Liver (tissue), 9 donors: ENCODE data around the gene TIAM2. TPM values are rescaled to one million over a fixed set of nuclear protein-coding genes. Genes with fewer than 3 reads are reported as not detected.

Experiments used
- DNase-seq: peaks from one replicate; pipeline ENCODE4 v3.0.0-alpha.2; 2017; ENCODE audit warnings: low spot score
- H3K27ac ChIP-seq, 2 donors: one replicate each; pipeline ENCODE4 v1.7.0; 2013; ENCODE audit warnings: inconsistent platforms in 2 of 2, low read length in 2 of 2, control low read depth in 1 of 2, low read depth in 1 of 2, mild to moderate bottlenecking in 1 of 2
- H3K27me3 ChIP-seq, 4 donors: one replicate each; pipeline versions ENCODE4 v1.6.1 to v1.7.0; 2013; ENCODE audit warnings: low read length in 3 of 4, inconsistent platforms in 1 of 4, mild to moderate bottlenecking in 1 of 4, moderate library complexity in 1 of 4; ENCODE audit not compliant: control insufficient read depth in 4 of 4, insufficient read depth in 4 of 4
- H3K36me3 ChIP-seq, 4 donors: one replicate each; pipeline versions ENCODE4 v1.6.1 to v1.7.0; 2013; ENCODE audit warnings: low read length in 3 of 4, mild to moderate bottlenecking in 3 of 4, low read depth in 1 of 4, moderate library complexity in 1 of 4; ENCODE audit not compliant: control insufficient read depth in 4 of 4, insufficient read depth in 3 of 4
- H3K4me1 ChIP-seq, 4 donors: one replicate each; pipeline versions ENCODE4 v1.6.1 to v1.7.0; 2013; ENCODE audit warnings: low read length in 3 of 4, mild to moderate bottlenecking in 3 of 4, moderate library complexity in 1 of 4; ENCODE audit not compliant: control insufficient read depth in 4 of 4, insufficient read depth in 4 of 4
- H3K4me3 ChIP-seq, 3 donors: one replicate each; pipeline versions ENCODE4 v1.6.1 to v1.7.0; 2013; ENCODE audit warnings: low read length in 3 of 3, control low read depth in 1 of 3, low read depth in 1 of 3, mild to moderate bottlenecking in 1 of 3
- H3K9ac ChIP-seq, 2 donors: one replicate each; pipeline ENCODE4 v1.7.0; 2013; ENCODE audit warnings: low read length in 2 of 2, mild to moderate bottlenecking in 2 of 2, moderate library complexity in 2 of 2, control low read depth in 1 of 2, low read depth in 1 of 2
- H3K9me3 ChIP-seq, 4 donors: one replicate each; pipeline versions ENCODE4 v1.6.1 to v1.7.0; 2013; ENCODE audit warnings: low read length in 3 of 4; ENCODE audit not compliant: control insufficient read depth in 4 of 4
- FOXA1 ChIP-seq: IDR thresholded peaks from 2 replicates; pipeline ENCODE4 v1.6.1; 2016; ENCODE audit warnings: antibody characterized with exemption
- FOXA2 ChIP-seq: IDR thresholded peaks from 2 replicates; pipeline ENCODE4 v1.6.1; 2016; ENCODE audit warnings: antibody characterized with exemption
- HNF4A ChIP-seq, 2 donors: conservative IDR thresholded peaks; 2 replicates each; pipeline ENCODE4 v1.6.1; 2016; ENCODE audit warnings: antibody characterized with exemption in 2 of 2, mild to moderate bottlenecking in 2 of 2
- HNF4G ChIP-seq: IDR thresholded peaks from 2 replicates; pipeline ENCODE4 v1.6.1; 2016; ENCODE audit warnings: antibody characterized with exemption
- JUND ChIP-seq, 2 donors: IDR thresholded peaks; 2 replicates each; pipeline ENCODE4 v1.6.1; 2016; ENCODE audit warnings: antibody characterized with exemption in 2 of 2
- NR2F2 ChIP-seq: IDR thresholded peaks from 2 replicates; pipeline ENCODE4 v1.6.1; 2016; ENCODE audit warnings: antibody characterized with exemption
- RAD21 ChIP-seq, 2 donors: IDR thresholded peaks; 2 replicates each; pipeline ENCODE4 v1.6.1; 2016; ENCODE audit warnings: antibody characterized with exemption in 2 of 2, mild to moderate bottlenecking in 2 of 2
- RXRA ChIP-seq, 2 donors: IDR thresholded peaks; 2 replicates each; pipeline ENCODE4 v1.6.1; 2017 to 2018; ENCODE audit warnings: antibody characterized with exemption in 2 of 2, mild to moderate bottlenecking in 1 of 2
- TAF1 ChIP-seq: conservative IDR thresholded peaks from 2 replicates; pipeline ENCODE4 v1.6.1; 2016; ENCODE audit warnings: antibody characterized with exemption, mild to moderate bottlenecking
- YY1 ChIP-seq: IDR thresholded peaks from 2 replicates; pipeline ENCODE4 v1.6.1; 2016; ENCODE audit warnings: antibody characterized with exemption, mild to moderate bottlenecking
- WGBS: extraction: QIAGEN DNeasy Blood & Tissue Kit; methylation state at CpG from one replicate; pipeline ENCODE4 v1.1.7; 2013; 5-methylcytosine and 5-hydroxymethylcytosine counted together
- polyA plus RNA-seq, 2 donors: library from polyadenylated mRNA; stranded (reverse) in 1 of 2; unstranded in 1 of 2; fragments of 200-250 nt in 1 of 2; fragments of >200 nt in 1 of 2; fragmentation: Nextera tagmentation in 1 of 2; extraction: Ambion mirVana in 1 of 2; gene quantifications; one replicate each; pipeline versions ENCODE4 v1.2.1 to v1.2.3, GENCODE V29; 2013 to 2015
- total RNA-seq, 2 donors: library from RNA; depleted of rRNA; stranded (reverse); fragments of >200 nt; gene quantifications; one replicate each; pipeline ENCODE4 v1.2.3, GENCODE V29; 2014
- TF ChIP-seq, protein P1 (sequence below): IDR thresholded peaks from 2 replicates; pipeline ENCODE4 v1.6.1; 2016; ENCODE audit warnings: antibody characterized with exemption
- TF ChIP-seq, protein P2 (sequence below): IDR thresholded peaks from 2 replicates; pipeline ENCODE4 v1.6.1; 2016; ENCODE audit warnings: antibody characterized with exemption
- TF ChIP-seq, protein P3 (sequence below): fragments of 150-350 bp; IDR thresholded peaks from 2 replicates; pipeline ENCODE4 v1.5.1; 2017; ENCODE audit warnings: improper control_type of control experiment, low read depth, low read length; ENCODE audit not compliant: missing input control
- TF ChIP-seq, protein P4 (sequence below): IDR thresholded peaks from 2 replicates; pipeline ENCODE4 v1.6.1; 2016; ENCODE audit warnings: antibody characterized with exemption
- donor health status: healthy.
- donor health status: healthy.
- donor health status: healthy.
- donor health status: healthy.
- donor health status: healthy.

TIAM2 gene
- total and polyA plus RNA-seq, 4 donors, result 0.62 to 3.7 (median 2.4) TPM

DNA sequence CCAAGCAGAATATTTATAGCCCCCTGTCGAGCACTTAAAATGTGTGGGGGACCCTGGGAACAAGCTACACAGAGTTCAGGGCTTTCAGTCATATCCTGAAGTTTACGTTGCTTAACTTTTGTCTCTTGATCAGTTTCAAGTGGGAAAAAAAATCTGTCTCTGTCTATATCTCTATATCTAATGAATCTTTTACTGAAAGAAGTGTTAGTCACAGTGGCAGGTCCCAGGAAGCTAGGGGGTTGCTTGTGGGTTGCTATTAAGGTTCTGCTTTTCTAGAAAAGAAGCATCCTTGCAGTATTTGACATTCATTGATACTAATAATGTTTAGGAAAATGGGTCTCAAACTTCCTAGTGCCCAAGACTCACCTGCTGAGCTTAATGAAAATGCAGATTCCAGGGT lies 192.0 kb downstream of the TIAM2 start:
- WGBS, result 65% methylated on average over 2 of the region's 2 CpGs
- no peak overlapping the region for H3K27ac ChIP-seq
- peaks cover 0 to 8% (median 5%) of the 10 kb centered on the region in 4 donors for H3K4me1 ChIP-seq
- TF ChIP-seq, protein P1, sequence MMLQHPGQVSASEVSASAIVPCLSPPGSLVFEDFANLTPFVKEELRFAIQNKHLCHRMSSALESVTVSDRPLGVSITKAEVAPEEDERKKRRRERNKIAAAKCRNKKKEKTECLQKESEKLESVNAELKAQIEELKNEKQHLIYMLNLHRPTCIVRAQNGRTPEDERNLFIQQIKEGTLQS, result no peak
- TF ChIP-seq NR2F2 (no peak), YY1 (no peak), HNF4G (no peak), FOXA2 (no peak), JUND (IDR thresholded peaks at IDR 0.05) (no peak), FOXA1 (no peak)
- TF ChIP-seq, protein P2, sequence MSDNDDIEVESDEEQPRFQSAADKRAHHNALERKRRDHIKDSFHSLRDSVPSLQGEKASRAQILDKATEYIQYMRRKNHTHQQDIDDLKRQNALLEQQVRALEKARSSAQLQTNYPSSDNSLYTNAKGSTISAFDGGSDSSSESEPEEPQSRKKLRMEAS, result no peak
- H3K9me3 ChIP-seq, result no peaks in the 10 kb centered on the region
- no peaks in the 10 kb centered on the region for H3K27me3 ChIP-seq
- no peak overlapping the region for H3K9ac ChIP-seq
- H3K36me3 ChIP-seq, result no peaks in the 10 kb centered on the region
- H3K4me3 ChIP-seq, result no peak overlapping the region
- no peak for DNase-seq

DNA sequence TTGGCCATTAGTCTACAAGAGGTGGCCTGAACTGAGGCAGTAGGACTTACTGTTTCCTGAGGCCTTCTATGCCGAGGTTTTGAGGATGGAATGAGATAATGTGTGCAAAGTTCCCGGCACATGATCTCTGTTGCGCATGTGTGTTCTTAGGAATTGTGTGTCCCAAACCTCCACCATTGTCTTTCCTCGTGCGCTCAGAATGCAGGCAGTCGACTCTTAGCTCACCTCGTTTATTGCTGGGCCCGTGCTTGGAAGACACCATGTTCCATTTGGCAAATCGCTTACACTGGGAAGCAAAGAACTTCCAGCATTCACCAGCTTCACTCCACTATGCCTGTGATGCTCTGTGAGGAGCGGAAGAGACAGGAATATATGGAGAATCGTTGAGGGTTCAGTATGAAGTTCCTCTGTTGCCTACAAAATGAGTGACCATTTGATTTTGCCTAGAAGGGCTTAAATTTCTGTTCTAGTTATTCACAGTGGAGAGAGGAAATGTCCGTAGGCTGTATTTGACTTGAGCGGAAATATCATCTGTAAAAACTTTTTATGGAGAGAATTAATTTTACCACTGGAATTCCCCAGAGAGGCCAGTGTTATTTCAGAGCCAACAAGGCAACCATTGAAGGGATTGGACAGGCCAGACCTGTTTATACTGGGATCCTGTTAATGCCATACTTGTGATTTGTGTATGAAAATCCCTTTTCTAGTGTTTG lies 193.0 kb downstream of the TIAM2 start:
- Histone ChIP-seq H3K36me3 (no peaks in the 10 kb centered on the region), H3K9ac (no peak overlapping the region), H3K9me3 (no peaks in the 10 kb centered on the region), H3K4me1 (peaks cover 0 to 8% (median 5%) of the 10 kb centered on the region in 4 donors), H3K27ac (no peak overlapping the region), H3K27me3 (no peaks in the 10 kb centered on the region), H3K4me3 (no peak overlapping the region)
- DNase-seq, result no peak
- WGBS, result 93% methylated on average over 13 of the region's 13 CpGs
- TF ChIP-seq RAD21 (IDR thresholded peaks at IDR 0.05) (no peak), NR2F2 (no peak), HNF4G (no peak), TAF1 (no peak), RXRA (IDR thresholded peaks at IDR 0.05) (no peak), FOXA1 (no peak), HNF4A (conservative IDR thresholded peaks at IDR 0.05) (no peak), YY1 (no peak), FOXA2 (no peak)
- TF ChIP-seq, protein P1, result no peak
- TF ChIP-seq, protein P2, result no peak
- TF ChIP-seq, protein P3, sequence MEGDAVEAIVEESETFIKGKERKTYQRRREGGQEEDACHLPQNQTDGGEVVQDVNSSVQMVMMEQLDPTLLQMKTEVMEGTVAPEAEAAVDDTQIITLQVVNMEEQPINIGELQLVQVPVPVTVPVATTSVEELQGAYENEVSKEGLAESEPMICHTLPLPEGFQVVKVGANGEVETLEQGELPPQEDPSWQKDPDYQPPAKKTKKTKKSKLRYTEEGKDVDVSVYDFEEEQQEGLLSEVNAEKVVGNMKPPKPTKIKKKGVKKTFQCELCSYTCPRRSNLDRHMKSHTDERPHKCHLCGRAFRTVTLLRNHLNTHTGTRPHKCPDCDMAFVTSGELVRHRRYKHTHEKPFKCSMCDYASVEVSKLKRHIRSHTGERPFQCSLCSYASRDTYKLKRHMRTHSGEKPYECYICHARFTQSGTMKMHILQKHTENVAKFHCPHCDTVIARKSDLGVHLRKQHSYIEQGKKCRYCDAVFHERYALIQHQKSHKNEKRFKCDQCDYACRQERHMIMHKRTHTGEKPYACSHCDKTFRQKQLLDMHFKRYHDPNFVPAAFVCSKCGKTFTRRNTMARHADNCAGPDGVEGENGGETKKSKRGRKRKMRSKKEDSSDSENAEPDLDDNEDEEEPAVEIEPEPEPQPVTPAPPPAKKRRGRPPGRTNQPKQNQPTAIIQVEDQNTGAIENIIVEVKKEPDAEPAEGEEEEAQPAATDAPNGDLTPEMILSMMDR, result no peak
- TF ChIP-seq, protein P4, sequence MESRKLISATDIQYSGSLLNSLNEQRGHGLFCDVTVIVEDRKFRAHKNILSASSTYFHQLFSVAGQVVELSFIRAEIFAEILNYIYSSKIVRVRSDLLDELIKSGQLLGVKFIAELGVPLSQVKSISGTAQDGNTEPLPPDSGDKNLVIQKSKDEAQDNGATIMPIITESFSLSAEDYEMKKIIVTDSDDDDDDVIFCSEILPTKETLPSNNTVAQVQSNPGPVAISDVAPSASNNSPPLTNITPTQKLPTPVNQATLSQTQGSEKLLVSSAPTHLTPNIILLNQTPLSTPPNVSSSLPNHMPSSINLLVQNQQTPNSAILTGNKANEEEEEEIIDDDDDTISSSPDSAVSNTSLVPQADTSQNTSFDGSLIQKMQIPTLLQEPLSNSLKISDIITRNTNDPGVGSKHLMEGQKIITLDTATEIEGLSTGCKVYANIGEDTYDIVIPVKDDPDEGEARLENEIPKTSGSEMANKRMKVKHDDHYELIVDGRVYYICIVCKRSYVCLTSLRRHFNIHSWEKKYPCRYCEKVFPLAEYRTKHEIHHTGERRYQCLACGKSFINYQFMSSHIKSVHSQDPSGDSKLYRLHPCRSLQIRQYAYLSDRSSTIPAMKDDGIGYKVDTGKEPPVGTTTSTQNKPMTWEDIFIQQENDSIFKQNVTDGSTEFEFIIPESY, result no peak
